Fibroblast of lung (primary cell): ENCODE data around the gene PDXDC1.
"Not testable (repeated sequence)": the region's sequence is repeated elsewhere in the genome, so short reads cannot be mapped to it uniquely, and the experiment has no call there.

ENCODE experiments used
- CTCF ChIP-seq, 2 donors: IDR thresholded peaks in 1 of 2; conservative IDR thresholded peaks in 1 of 2; 1 replicate in 1 of 2; 2 replicates in 1 of 2; pipeline ENCODE4 v1.5.1; 2011 to 2012; ENCODE audit warnings: low read length in 2 of 2, control low read depth in 1 of 2, inconsistent platforms in 1 of 2, low read depth in 1 of 2, mild to moderate bottlenecking in 1 of 2
- EZH2 ChIP-seq: IDR thresholded peaks from 2 replicates; pipeline ENCODE4 v1.5.1; 2012; ENCODE audit warnings: low read length, control low read depth, mild to moderate bottlenecking; ENCODE audit errors: missing control alignments

GRCh38 chr16:15080883-15081282 lies 106.1 kb downstream of the PDXDC1 start:
- not testable (repeated sequence) for TF ChIP-seq CTCF (conservative IDR thresholded peaks at IDR 0.05 in 1 of 2, IDR thresholded peaks at IDR 0.05 in 1 of 2; ENCODE audit: low read depth in 1 of 2, low read length in 2 of 2); EZH2
